Fibroblast of skin of back (primary cell): ENCODE data around the gene OR2B6. TPM values are rescaled to one million over a fixed set of nuclear protein-coding genes. Genes with fewer than 3 reads are reported as not detected.
"Not testable (repeated sequence)": the region's sequence is repeated elsewhere in the genome, so short reads cannot be mapped to it uniquely, and the experiment has no call there.

Experiments used
- DNase-seq: peaks from one replicate; pipeline ENCODE4 v3.0.0-alpha.2; 2013
- polyA plus RNA-seq, 2 experiments: library from polyadenylated mRNA; unstranded; fragments of 120-200 nt; gene quantifications; one replicate each; pipeline ENCODE4 v1.2.1, GENCODE V29; 2013; ENCODE audit not compliant: insufficient read length in 2 of 2

The OR2B6 gene
- not detected for polyA plus RNA-seq (2013, experiment 1 of 2; ENCODE audit: insufficient read length)
- not detected for polyA plus RNA-seq (2013, experiment 2 of 2; ENCODE audit: insufficient read length)

DNA sequence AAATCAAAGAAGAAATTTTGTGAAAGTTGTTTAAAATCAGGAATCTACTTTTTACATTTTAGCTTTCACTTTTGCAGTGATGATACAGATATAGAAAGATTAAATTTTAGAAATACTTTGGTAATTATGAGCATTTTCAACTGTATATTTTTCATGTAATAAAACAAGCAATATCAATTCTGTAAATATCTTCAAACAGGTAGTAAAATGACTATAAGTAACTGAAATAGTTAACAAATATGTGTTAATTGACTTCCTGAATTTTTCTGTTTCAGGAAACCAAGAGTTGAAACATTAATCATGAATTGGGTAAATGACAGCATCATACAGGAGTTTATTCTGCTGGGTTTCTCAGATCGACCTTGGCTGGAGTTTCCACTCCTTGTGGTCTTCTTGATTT, at the start of gene OR2B6:
Gene OR2B6, plus strand, starts transcription at position 301 of the 400 bp plus-strand sequence. Its CDS starts 0 bp downstream, at position 301.
- no peak for DNase-seq

GRCh38 chr6:27908017-27908416, 49.0 kb upstream of the OR2B6 start:
- DNase-seq: no peak

DNA sequence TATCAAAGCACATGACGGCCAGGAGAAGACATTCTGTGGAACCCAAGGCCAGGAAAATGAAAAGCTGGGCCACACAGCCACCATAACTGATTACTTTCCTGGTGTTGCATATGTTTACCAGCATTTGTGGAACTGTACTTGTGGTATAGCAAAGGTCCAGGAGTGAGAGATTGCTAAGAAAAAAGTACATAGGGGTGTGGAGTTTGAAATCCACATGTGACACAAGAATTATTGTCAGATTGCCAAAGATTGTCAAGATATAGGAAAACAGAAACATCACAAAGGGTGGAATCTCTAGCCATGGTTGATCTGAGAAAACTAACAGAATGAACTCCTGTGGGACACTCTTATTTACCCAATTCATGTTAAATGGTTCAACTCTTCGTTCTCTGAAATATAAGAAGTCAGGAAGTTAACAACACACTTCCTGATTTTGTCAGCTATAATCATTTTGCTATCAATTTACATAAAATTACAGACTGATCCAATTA, 45.0 kb upstream of the OR2B6 start, which contains the start of gene OR2B2:
Gene OR2B2, minus strand, starts transcription at position 441 of the 491 bp plus-strand sequence. Its CDS starts 77 bp downstream, at position 364.
- DNase-seq: no peak

- no peak for DNase-seq
These were observed 34.1 kb upstream of the OR2B6 start for GRCh38 chr6:27922949-27923348.

- no peak for DNase-seq
These were observed 32.9 kb upstream of the OR2B6 start for GRCh38 chr6:27924179-27924578.

- not testable (repeated sequence) for DNase-seq
These were observed 29.0 kb upstream of the OR2B6 start for GRCh38 chr6:27928041-27928440.

DNA sequence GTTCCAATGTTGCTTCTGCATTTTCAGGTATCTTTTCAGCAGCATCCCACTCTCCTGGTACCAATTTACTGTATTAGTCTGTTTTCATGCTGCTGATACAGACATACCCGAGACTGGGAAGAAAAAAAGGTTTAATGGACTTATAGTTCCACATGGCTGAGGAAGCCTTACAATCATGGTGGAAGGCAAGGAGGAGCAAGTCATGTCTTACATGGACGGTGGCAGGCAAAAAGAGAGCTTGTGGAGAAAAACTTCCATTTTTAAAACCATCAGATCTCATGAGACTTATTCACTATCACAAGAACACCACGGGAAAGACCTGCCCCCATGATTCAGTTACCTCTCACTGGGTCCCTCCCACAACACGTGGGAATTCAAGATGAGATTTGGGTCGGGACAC, 27.1 kb upstream of the OR2B6 start:
- not testable (repeated sequence) for DNase-seq

- no peak for DNase-seq
These were observed 25.8 kb upstream of the OR2B6 start for GRCh38 chr6:27931209-27931608.

GRCh38 chr6:27940766-27941165, 16.3 kb upstream of the OR2B6 start:
- no peak for DNase-seq

DNA sequence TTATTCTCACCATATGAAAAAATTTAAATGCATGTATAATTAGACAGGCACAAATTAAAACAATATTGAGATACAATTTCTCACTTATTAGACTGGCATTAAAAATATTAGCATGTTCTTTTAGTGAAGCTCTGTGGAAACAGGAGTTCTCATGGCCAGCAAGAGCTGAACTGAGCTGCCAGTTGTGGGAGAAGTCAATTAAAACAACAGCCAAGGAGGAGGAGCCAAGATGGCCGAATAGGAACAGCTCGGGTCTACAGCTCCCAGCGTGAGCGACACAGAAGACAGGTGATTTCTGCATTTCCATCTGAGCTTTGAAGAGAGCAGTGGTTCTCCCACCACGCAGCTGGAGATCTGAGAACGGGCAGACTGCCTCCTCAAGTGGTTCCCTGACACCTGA, 14.0 kb upstream of the OR2B6 start:
- not testable (repeated sequence) for DNase-seq

DNA sequence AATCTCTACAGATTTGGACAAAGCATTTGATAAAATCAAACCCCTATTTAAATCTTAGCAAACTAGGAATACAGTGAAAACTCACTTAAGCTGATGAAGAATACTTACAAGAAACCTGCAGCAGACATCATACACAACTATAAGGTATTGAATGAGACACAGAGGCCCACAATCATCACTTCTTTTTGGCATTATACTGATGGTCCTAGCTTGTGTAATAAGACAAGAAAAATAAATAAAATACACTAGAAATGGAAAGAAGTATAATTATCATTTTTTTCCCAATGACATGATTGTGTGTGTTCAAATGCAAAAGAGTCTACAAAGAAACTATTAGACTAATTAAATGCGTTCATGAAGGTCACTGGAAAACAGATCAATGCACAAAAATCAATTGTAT, 8.8 kb upstream of the OR2B6 start:
- DNase-seq: no peak

GRCh38 chr6:27951040-27951439, 6.0 kb upstream of the OR2B6 start:
- DNase-seq: no peak

DNA sequence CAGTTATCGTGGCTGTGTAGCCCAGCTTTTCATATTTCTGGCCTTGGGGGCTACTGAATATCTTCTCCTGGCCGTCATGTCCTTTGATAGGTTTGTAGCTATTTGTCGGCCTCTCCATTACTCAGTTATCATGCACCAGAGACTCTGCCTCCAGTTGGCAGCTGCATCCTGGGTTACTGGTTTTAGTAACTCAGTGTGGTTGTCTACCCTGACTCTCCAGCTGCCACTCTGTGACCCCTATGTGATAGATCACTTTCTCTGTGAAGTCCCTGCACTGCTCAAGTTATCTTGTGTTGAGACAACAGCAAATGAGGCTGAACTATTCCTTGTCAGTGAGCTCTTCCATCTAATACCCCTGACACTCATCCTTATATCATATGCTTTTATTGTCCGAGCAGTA, 475 bp downstream of the OR2B6 start:
- DNase-seq: no peak

DNA sequence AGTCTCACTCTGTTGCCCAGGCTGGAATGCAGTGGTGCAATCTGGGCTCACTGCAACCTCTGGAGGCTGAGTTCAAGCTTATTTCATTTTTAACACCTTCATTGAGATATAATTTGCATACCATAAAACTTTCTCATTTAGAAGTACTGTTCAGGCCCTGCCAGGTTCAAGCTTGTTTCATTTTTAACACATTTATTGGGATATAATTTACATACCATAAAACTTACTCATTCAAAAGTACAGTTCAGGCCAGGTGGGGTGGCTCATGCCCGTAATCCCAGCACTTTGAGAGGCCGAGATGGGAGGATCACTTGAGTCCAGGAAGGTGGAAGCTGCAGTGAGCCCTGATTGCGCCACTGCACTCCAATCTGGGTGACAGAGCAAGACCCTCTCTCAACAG, 5.5 kb downstream of the OR2B6 start:
- DNase-seq: no peak

DNA sequence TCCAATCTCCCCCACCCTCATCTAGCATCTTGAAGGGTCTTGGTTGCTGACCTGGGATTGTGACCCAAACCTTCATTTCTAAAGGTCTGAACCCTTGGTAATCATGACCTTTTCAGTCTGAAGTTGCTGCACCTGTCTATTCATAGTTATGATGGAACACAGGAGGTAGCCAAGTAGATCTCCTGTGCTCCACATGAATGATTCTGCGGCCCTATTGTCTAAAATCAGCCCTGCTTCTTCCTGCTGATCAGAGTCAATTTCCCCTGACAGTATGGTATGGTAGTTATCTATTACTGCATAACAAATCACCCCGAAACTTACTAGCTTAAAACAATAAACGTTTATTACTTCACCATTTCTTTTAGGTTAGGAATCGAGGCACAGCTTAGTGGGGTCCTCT, 9.0 kb downstream of the OR2B6 start:
- DNase-seq: no peak

- no peak for DNase-seq
These were observed 9.9 kb downstream of the OR2B6 start for GRCh38 chr6:27966816-27967426.

DNA sequence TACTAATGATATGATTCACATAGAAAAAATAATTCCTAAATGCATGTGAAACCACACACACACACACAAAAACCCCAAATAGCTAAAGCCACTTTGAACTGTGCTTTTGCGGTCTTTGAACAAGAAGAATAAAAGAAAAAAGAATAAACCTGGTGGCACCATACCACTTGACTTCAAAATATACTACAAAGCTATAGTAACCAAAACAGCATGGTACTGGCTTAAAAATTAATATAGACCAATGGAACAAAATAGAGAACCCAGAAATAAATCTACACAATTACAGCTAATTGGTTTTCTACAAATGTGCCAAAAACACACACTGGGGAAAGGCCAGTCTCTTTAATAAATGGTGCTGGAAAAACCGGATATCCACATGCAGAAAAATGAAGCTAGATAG, 13.4 kb downstream of the OR2B6 start:
- no peak for DNase-seq

GRCh38 chr6:27972750-27973149, 15.7 kb downstream of the OR2B6 start:
- no peak for DNase-seq

DNA sequence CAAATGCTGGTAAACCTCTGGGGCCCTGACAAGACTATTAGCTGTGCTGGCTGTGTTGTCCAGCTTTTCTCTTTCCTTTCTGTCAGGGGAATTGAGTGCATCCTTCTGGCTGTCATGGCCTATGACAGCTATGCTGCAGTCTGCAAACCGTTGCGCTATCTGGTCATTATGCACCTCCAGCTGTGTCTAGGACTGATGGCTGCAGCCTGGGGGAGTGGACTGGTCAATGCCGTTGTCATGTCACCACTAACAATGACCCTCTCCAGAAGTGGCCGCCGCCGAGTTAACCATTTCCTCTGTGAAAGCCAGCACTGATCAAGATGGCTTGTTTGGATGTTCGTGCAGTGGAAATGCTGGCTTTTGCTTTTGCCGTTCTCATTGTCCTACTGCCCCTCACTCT, 20.3 kb downstream of the OR2B6 start:
- no peak for DNase-seq

DNA sequence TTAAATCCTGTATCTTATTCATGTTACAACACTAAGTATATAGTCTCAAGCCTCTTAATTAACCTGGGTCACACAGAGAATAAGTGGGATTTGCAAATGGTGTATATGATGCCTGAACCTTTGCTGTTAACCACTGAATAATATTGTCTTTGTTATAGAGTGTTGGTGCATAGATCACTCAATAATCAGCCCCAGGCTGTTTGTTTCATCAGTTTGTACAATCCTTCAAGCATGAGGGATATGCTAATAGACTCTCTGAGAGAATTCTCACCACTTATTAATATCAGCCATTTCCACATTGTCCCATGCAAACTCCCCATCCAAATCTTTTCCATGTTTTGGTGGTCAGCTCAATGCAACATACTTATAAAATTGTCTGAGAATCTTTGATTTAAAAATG, 21.7 kb downstream of the OR2B6 start:
- DNase-seq: no peak

GRCh38 chr6:27980111-27980510, 23.1 kb downstream of the OR2B6 start:
- no peak for DNase-seq

GRCh38 chr6:27986928-27987725, 30.1 kb downstream of the OR2B6 start:
- DNase-seq: peak; percentile 23

DNA sequence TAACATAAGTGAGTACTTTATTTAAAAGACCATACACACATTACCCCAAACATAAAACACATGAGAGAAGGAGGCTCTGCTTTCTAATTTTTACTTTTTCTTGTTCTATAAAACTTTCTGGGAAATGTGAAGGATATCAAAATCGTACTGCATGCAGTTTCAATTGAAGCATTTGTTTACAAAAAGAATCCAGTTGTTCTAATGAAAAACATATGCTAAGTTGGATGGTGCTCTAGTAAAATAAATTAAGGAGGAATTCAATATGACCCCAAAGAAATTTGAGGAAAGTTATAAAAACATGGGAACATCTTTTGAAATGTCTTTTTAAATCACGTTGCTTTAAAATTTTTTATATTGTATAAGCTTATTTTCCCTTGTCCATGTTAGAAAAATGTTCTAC, 37.6 kb downstream of the OR2B6 start:
- no peak for DNase-seq
